Measurements from ENCODE around the gene PRR15L.

- TF ChIP-seq POLR2AphosphoS5 (IDR thresholded peaks at IDR 0.05), result no peak
- no peak for TF ChIP-seq POLR2A (IDR thresholded peaks at IDR 0.05)
- TF ChIP-seq CTCF (IDR thresholded peaks at IDR 0.05), result no peak
Observed at GRCh38 chr17:47969930-47970724, 12.4 kb upstream of the PRR15L start.

All from breast epithelium (tissue), 3 donors.